ENCODE measurements around the gene LRIF1. TPM values are rescaled to one million over a fixed set of nuclear protein-coding genes. Genes with fewer than 3 reads are reported as not detected.

The LRIF1 gene
- total and polyA plus RNA-seq, 10 of the 15 experiments (the other 5 are each of a cell fraction or from before 2014, with no cell fraction given): 9.7 to 20.3 (median 15.8) TPM

GRCh38 chr1:110956586-110956985 lies 7.1 kb downstream of the LRIF1 start (continued):
- TF ChIP-seq ETV6 (conservative IDR thresholded peaks at IDR 0.05 in 1 of 2, IDR thresholded peaks at IDR 0.05 in 1 of 2; ENCODE audit: borderline replicate concordance in 1 of 2, low read depth in 1 of 2) (no peak), BACH1 (IDR thresholded peaks at IDR 0.05; ENCODE audit: borderline replicate concordance) (no peak), E4F1 (IDR thresholded peaks at IDR 0.05; ENCODE audit: borderline replicate concordance, partially characterized antibody) (no peak), LARP7 (IDR thresholded peaks at IDR 0.05) (no peak)

DNA sequence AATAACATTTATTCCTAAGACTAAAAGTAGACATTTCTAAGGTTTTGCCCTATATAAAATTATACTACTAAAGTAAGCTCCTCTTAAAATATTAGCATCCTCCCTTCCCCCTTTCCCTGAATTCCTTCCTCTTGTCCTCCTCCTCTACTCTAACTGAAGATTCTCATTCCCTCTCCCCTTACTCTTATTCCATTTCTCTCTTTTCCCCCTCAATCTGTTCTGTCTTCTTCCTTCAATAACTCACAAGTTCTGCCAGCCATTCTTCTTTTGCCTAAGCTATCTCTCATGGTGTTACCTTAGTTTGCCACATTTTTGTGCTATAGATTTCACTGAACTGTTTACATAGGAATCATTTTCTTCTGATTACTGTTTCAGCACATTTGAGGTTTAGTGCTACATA lies 10.7 kb downstream of the LRIF1 start:
- no peak for TF ChIP-seq BCL11A (IDR thresholded peaks at IDR 0.05; ENCODE audit: low read depth, low read length)
- no peak overlapping the region for H2AFZ ChIP-seq (ENCODE audit: control insufficient read depth, low read depth, low read length)
- H4K20me1 ChIP-seq (ENCODE audit: control insufficient read depth, insufficient read depth): no peaks in the 10 kb centered on the region
- DNase-seq (ENCODE audit: low read depth, low spot score): no peak
- intact Hi-C loops (cut with micrococcal nuclease; ENCODE audit: unreplicated experiment): no loop called here
- peaks cover 15% of the 10 kb centered on the region for H3K79me2 ChIP-seq (ENCODE audit: control insufficient read depth, insufficient read depth, low read length)
- H3K4me1 ChIP-seq (ENCODE audit: control insufficient read depth, insufficient read depth, low read length): no peaks in the 10 kb centered on the region
- in situ Hi-C loops (cut with MboI): no loop called here
- peaks cover 4% of the 10 kb centered on the region; the same call in 2 of the 3 replicates for H3K9me3 ChIP-seq (replicated peaks; ENCODE audit: control insufficient read depth, insufficient read depth, low read length)
- no peak for FAIRE-seq
- no peak overlapping the region for H3K27ac ChIP-seq (ENCODE audit: control insufficient read depth, insufficient read depth)
- SMC1A ChIA-PET (ENCODE audit: uncharacterized antibody, unreplicated experiment): interaction anchor here (1.2 to 1.9 kb wide), 2 partner anchors 9 to 44 kb away, joined by 3 to 4 read pairs; no protein-coding TSS in a partner anchor
- no TSS peak for BruUV-seq (replicated peaks)
- peaks cover 0 to 15% of the 10 kb centered on the region in 2 experiments; a peak in 2 of 4 replicates for H3K36me3 ChIP-seq (ENCODE audit: control insufficient read depth in 2 of 2, insufficient read depth in 2 of 2, low read length in 1 of 2)
- H3K9ac ChIP-seq (ENCODE audit: control insufficient read depth, insufficient read depth, low read length): no peak overlapping the region
- no peak overlapping the region for H3K4me3 ChIP-seq
- RAD21 ChIA-PET (ENCODE audit: unreplicated experiment): no interaction called here
- no peak overlapping the region for H3K4me2 ChIP-seq (ENCODE audit: control insufficient read depth, insufficient read depth)
- H3K27me3 ChIP-seq (replicated peaks in 1 of 2; ENCODE audit: control insufficient read depth in 2 of 2, insufficient read depth in 2 of 2, low read length in 1 of 2): no peaks in the 10 kb centered on the region
- ATAC-seq: no peak
- CTCF ChIA-PET: interaction anchor here (0.5 to 1.6 kb wide), 2 partner anchors 40 to 52 kb away, joined by 3 to 5 read pairs; no protein-coding TSS in a partner anchor
- POLR2A ChIA-PET: interaction anchor here (1.4 kb wide), 1 partner anchor 11 kb away, joined by 3 read pairs; no protein-coding TSS in a partner anchor

Measured in GM12878 (cell line).